Breast epithelium (tissue), 4 donors: ENCODE measurements around the gene ZBTB40. TPM values are rescaled to one million over a fixed set of nuclear protein-coding genes. Genes with fewer than 3 reads are reported as not detected.

Experiments
- DNase-seq, 2 donors: peaks; one replicate each; pipeline ENCODE4 v3.0.0-alpha.2; 2019; ENCODE audit warnings: low spot score in 2 of 2
- H3K27ac ChIP-seq, 2 donors: fragments of 200-600 bp; sonication (generic) in 1 of 2; one replicate each; pipeline ENCODE4 v1.5.1; 2016 to 2019; ENCODE audit warnings: mild to moderate bottlenecking in 1 of 2
- H3K27me3 ChIP-seq, 2 donors: fragments of 200-600 bp; sonication (generic) in 1 of 2; one replicate each; pipeline versions ENCODE4 v1.5.1 to v1.6.0; 2017 to 2019; ENCODE audit warnings: control low read depth in 1 of 2, mild to moderate bottlenecking in 1 of 2
- H3K36me3 ChIP-seq: fragments of 200-600 bp; one replicate; pipeline ENCODE4 v1.5.1; 2019
- H3K4me1 ChIP-seq, 2 donors: fragments of 200-600 bp; sonication (generic); one replicate each; pipeline ENCODE4 v1.5.1; 2016 to 2019; ENCODE audit warnings: control low read depth in 1 of 2
- H3K4me3 ChIP-seq, 3 donors: fragments of 200-600 bp; sonication (generic); 1 replicate in 2 of 3; 2 replicates in 1 of 3; pipeline ENCODE4 v1.5.1; 2016 to 2019; ENCODE audit warnings: mild to moderate bottlenecking in 3 of 3, moderate library complexity in 2 of 3
- H3K9me3 ChIP-seq, 2 donors: fragments of 200-600 bp; sonication (generic) in 1 of 2; one replicate each; pipeline ENCODE4 v1.5.1; 2016 to 2019; ENCODE audit warnings: control low read depth in 1 of 2
- CTCF ChIP-seq, 3 donors: fragments of 450-650 bp; IDR thresholded peaks; one replicate each; pipeline ENCODE4 v1.5.1; 2016 to 2017; ENCODE audit warnings: antibody characterized with exemption in 3 of 3, mild to moderate bottlenecking in 3 of 3, moderate library complexity in 3 of 3
- POLR2A ChIP-seq: fragments of 450-650 bp; IDR thresholded peaks from one replicate; pipeline ENCODE4 v1.6.1; 2016; ENCODE audit warnings: antibody characterized with exemption, mild to moderate bottlenecking, moderate library complexity
- POLR2AphosphoS5 ChIP-seq, 3 donors: sonication (generic); formaldehyde crosslinking; IDR thresholded peaks; one replicate each; pipeline ENCODE4 v1.6.1; 2017; ENCODE audit warnings: antibody characterized with exemption in 3 of 3
- intact Hi-C: fragments of 100-400 bp; cut with DNase I; formaldehyde crosslinking; loops from one replicate; pipeline ENCODE4 v1.15.1; 2023; ENCODE audit warnings: low total_unique reads
- total RNA-seq, 3 donors: library from RNA; depleted of rRNA; stranded (reverse); fragments of >200 nt; gene quantifications; one replicate each; pipeline ENCODE4 v1.1.0, GENCODE V29; 2016

The ZBTB40 gene
- total RNA-seq, 3 donors from 2014 or later = 15.7 to 24.6 (median 22.0) TPM

DNA sequence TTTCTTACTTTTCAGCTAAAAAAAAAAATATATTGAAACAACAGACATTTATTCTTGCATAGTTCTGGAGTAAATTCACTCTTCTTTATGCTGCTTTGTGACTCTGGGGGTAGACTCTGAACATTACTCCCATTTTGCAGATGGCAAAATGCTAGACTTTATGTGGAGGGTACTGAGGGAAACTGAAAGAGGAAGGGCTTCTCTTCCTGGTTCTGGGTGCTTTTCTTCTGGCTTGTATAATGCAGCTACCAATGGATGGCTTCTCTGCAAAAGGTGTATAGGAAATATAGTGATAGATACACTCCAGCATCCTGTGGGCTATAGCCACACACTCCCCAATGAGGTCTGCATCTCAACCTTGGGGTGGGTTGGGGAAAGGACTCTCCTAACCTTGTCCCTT lies 19.7 kb upstream of the ZBTB40 start:
- no peak for TF ChIP-seq CTCF (IDR thresholded peaks at IDR 0.05)
- Histone ChIP-seq H3K36me3 (no peaks in the 10 kb centered on the region), H3K27ac (no peak overlapping the region), H3K4me3 (no peak overlapping the region), H3K9me3 (no peaks in the 10 kb centered on the region), H3K27me3 (no peaks in the 10 kb centered on the region), H3K4me1 (no peaks in the 10 kb centered on the region)
- intact Hi-C loops = no loop called here
- no peak for DNase-seq

- DNase-seq = no peak
- TF ChIP-seq CTCF (IDR thresholded peaks at IDR 0.05) (no peak), POLR2A (no peak), POLR2AphosphoS5 (IDR thresholded peaks at IDR 0.05) (no peak)
- H3K4me1 ChIP-seq = no peaks in the 10 kb centered on the region
- no peak overlapping the region for H3K4me3 ChIP-seq
- H3K9me3 ChIP-seq = peaks cover 0 to 7% of the 10 kb centered on the region in 2 donors
- no peak overlapping the region for H3K27ac ChIP-seq
- H3K27me3 ChIP-seq = no peaks in the 10 kb centered on the region
- H3K36me3 ChIP-seq = no peaks in the 10 kb centered on the region
- intact Hi-C loops = no loop called here
These were observed 16.9 kb upstream of the ZBTB40 start for GRCh38 chr1:22434717-22435116.

GRCh38 chr1:22436948-22437347 lies 14.7 kb upstream of the ZBTB40 start:
- no peak for DNase-seq
- Histone ChIP-seq H3K4me1 (no peaks in the 10 kb centered on the region), H3K4me3 (no peak overlapping the region), H3K27ac (no peak overlapping the region), H3K9me3 (peaks cover 0 to 21% of the 10 kb centered on the region in 2 donors), H3K36me3 (no peaks in the 10 kb centered on the region), H3K27me3 (no peaks in the 10 kb centered on the region)
- no peak for TF ChIP-seq POLR2A
- no peak for TF ChIP-seq CTCF (IDR thresholded peaks at IDR 0.05)
- TF ChIP-seq POLR2AphosphoS5 (IDR thresholded peaks at IDR 0.05) = no peak
- intact Hi-C loops = no loop called here

GRCh38 chr1:22437573-22437972 lies 14.1 kb upstream of the ZBTB40 start:
- H3K27me3 ChIP-seq = no peaks in the 10 kb centered on the region
- peaks cover 0 to 21% of the 10 kb centered on the region in 2 donors for H3K9me3 ChIP-seq
- no peak overlapping the region for H3K27ac ChIP-seq
- H3K4me3 ChIP-seq = no peak overlapping the region
- H3K36me3 ChIP-seq = no peaks in the 10 kb centered on the region
- TF ChIP-seq CTCF (IDR thresholded peaks at IDR 0.05) (no peak), POLR2AphosphoS5 (IDR thresholded peaks at IDR 0.05) (no peak), POLR2A (no peak)
- no peak for DNase-seq
- H3K4me1 ChIP-seq = no peaks in the 10 kb centered on the region
- intact Hi-C loops = no loop called here

GRCh38 chr1:22440582-22440981 lies 11.1 kb upstream of the ZBTB40 start:
- Histone ChIP-seq H3K4me3 (no peak overlapping the region), H3K4me1 (no peaks in the 10 kb centered on the region), H3K9me3 (peaks cover 0 to 21% of the 10 kb centered on the region in 2 donors), H3K27ac (no peak overlapping the region), H3K36me3 (no peaks in the 10 kb centered on the region), H3K27me3 (no peaks in the 10 kb centered on the region)
- intact Hi-C loops = no loop called here
- DNase-seq = no peak
- no peak for TF ChIP-seq POLR2A
- no peak for TF ChIP-seq CTCF (IDR thresholded peaks at IDR 0.05)
